Choroid plexus epithelial cell (primary cell): ENCODE data around the gene TRMT1.

Experiments
- DNase-seq: peaks from one replicate; pipeline ENCODE4 v3.0.0-alpha.2; 2010; ENCODE audit warnings: low read depth
- H3K4me3 ChIP-seq: 2 replicates; pipeline ENCODE4 v1.5.1; 2011; ENCODE audit warnings: low read depth, mild to moderate bottlenecking, control low read depth, low read length, moderate library complexity
- CTCF ChIP-seq: conservative IDR thresholded peaks from 2 replicates; pipeline ENCODE4 v1.5.1; 2011; ENCODE audit warnings: low read depth, mild to moderate bottlenecking, control low read depth, inconsistent platforms, low read length, moderate library complexity

TRMT1 gene

GRCh38 chr19:13135068-13136062 lies 18.8 kb upstream of the TRMT1 start:
- TF ChIP-seq CTCF, result no peak
- H3K4me3 ChIP-seq, result no peak overlapping the region
- no peak for DNase-seq

- DNase-seq, result no peak
- H3K4me3 ChIP-seq, result no peak overlapping the region
- no peak for TF ChIP-seq CTCF
Observed at GRCh38 chr19:13134626-13135025, 18.1 kb upstream of the TRMT1 start.

- DNase-seq, result no peak
- no peak for TF ChIP-seq CTCF
- H3K4me3 ChIP-seq, result no peak overlapping the region
Observed at GRCh38 chr19:13133241-13133870, 16.8 kb upstream of the TRMT1 start.

GRCh38 chr19:13132471-13133180 lies 16.1 kb upstream of the TRMT1 start:
- no peak for TF ChIP-seq CTCF
- H3K4me3 ChIP-seq, result no peak overlapping the region
- DNase-seq, result peak; percentile 48

- no peak for DNase-seq
- no peak for TF ChIP-seq CTCF
- no peak overlapping the region for H3K4me3 ChIP-seq
Observed at GRCh38 chr19:13130886-13131490, 14.4 kb upstream of the TRMT1 start.

- H3K4me3 ChIP-seq, result no peak overlapping the region
- TF ChIP-seq CTCF, result no peak
- no peak for DNase-seq
Observed at GRCh38 chr19:13129384-13129783, 12.8 kb upstream of the TRMT1 start.
